Measurements from ENCODE around the gene ROR2. TPM values are rescaled to one million over a fixed set of nuclear protein-coding genes. Genes with fewer than 3 reads are reported as not detected.

The ROR2 gene
- total RNA-seq, 1 donor from 2014 or later, result 14.9 TPM

DNA sequence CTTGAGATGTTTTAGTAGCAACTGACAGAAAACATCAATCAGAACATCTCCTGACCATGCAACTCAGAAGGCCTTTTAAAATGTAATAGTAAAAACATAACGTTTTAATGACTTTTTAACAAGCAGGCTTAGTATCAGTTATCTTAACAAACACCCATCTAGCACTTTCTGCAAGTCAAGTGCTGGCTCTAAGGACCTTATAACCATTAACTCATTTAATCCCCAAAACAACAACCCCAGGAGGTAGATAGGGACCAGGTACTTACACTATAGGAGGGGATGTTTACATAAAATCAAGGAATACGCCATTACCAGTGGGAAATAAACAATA, 41.8 kb downstream of the ROR2 start:
- Mint-ChIP-seq H3K27me3 (ENCODE audit: low read depth) (no peaks in the 10 kb centered on the region), H3K27ac (ENCODE audit: unreplicated experiment) (no peak overlapping the region), H3K36me3 (ENCODE audit: low read depth) (no peaks in the 10 kb centered on the region), H3K4me1 (peaks cover 26% of the 10 kb centered on the region), H3K4me3 (no peak overlapping the region), H3K9me3 (no peaks in the 10 kb centered on the region)
- TF ChIP-seq, protein P1, sequence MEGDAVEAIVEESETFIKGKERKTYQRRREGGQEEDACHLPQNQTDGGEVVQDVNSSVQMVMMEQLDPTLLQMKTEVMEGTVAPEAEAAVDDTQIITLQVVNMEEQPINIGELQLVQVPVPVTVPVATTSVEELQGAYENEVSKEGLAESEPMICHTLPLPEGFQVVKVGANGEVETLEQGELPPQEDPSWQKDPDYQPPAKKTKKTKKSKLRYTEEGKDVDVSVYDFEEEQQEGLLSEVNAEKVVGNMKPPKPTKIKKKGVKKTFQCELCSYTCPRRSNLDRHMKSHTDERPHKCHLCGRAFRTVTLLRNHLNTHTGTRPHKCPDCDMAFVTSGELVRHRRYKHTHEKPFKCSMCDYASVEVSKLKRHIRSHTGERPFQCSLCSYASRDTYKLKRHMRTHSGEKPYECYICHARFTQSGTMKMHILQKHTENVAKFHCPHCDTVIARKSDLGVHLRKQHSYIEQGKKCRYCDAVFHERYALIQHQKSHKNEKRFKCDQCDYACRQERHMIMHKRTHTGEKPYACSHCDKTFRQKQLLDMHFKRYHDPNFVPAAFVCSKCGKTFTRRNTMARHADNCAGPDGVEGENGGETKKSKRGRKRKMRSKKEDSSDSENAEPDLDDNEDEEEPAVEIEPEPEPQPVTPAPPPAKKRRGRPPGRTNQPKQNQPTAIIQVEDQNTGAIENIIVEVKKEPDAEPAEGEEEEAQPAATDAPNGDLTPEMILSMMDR (conservative IDR thresholded peaks at IDR 0.05), result no peak
- DNase-seq (ENCODE audit: low read depth, low spot score), result no peak

DNA sequence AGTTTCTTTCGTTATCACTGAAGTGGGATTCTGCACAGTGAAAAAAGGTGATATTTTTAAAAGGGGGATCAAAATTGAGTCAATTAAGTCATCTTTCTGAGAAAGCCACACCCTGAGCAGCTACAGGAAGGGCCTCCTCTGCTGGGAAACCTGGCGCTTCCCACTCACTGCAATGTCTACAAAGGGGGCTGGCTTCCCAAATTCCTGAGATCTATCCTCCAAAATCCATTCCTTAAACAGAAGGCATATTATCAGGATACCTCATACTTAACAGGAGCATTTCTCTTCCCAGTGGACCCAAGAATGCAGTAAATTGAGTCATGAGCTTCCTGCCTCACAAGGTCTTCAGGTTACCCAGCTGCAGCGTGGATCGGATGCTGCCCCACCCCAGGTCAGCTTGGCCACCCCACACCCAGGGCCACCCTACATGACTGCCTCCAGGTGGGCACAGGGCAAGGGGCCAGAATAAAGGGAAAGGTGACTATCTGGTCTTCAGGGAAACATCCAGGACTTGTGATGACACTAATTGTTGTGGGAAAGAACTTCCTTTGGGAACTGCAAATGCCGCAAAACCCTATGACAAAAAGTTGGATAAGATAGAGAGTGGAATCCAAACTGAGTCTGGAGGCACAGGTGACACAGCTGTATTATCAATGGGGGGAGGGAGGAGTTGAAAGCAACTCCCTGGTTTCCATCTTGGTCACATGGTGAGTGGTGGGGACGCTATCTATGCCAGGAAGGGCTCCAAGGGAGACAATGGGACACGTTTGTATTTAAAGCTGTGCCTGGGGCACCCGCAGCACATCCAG, 42.3 kb downstream of the ROR2 start:
- no peak for DNase-seq (ENCODE audit: low read depth, low spot score)
- Mint-ChIP-seq H3K36me3 (ENCODE audit: low read depth) (no peaks in the 10 kb centered on the region), H3K4me1 (peaks cover 30% of the 10 kb centered on the region), H3K27me3 (ENCODE audit: low read depth) (no peaks in the 10 kb centered on the region), H3K9me3 (no peaks in the 10 kb centered on the region), H3K4me3 (no peak overlapping the region), H3K27ac (ENCODE audit: unreplicated experiment) (no peak overlapping the region)
- TF ChIP-seq, protein P1 (conservative IDR thresholded peaks at IDR 0.05), result no peak

DNA sequence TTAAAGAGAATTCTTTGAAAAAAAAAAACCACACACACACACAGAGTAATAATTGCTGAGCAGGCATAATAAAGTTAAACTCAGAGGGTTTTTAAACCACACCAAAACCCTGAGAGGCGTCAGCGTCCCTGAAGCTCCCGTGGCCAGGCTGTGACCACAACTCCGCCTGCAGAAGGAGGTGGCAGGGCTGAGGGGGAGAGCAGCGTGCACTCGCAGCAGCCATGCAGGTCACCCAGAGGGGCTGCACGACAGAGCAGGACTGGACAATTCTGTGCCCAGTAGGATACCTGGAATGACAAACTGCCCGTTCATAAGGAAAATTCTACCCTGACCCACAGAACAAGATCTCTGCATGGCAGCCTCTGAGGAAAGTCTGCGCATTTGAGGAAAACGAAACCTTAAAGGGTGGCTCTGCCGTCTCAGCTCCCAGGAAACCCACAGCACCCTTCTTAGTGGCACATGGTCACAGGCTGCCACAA, 44.0 kb downstream of the ROR2 start:
- H3K4me1 Mint-ChIP-seq, result peaks cover 44% of the 10 kb centered on the region
- H3K36me3 Mint-ChIP-seq (ENCODE audit: low read depth), result no peaks in the 10 kb centered on the region
- DNase-seq (ENCODE audit: low read depth, low spot score), result no peak
- no peak overlapping the region for H3K4me3 Mint-ChIP-seq
- no peak overlapping the region for H3K27ac Mint-ChIP-seq (ENCODE audit: unreplicated experiment)
- H3K27me3 Mint-ChIP-seq (ENCODE audit: low read depth), result no peaks in the 10 kb centered on the region
- TF ChIP-seq, protein P1 (conservative IDR thresholded peaks at IDR 0.05), result no peak
- no peaks in the 10 kb centered on the region for H3K9me3 Mint-ChIP-seq

DNA sequence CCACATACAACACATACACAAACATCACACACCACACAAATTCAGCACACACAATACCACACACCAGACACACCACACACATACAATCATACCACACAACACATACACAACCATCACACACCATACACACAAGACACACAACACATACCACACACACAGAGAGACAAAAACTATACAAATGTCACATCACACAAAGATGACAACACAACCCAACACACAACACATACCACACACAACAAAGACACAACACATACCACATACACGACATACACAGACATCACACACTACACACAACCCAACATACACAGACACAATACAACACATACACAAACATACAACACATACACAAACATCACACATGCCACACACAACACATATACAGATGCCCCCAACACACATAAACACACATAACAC, 44.8 kb downstream of the ROR2 start:
- no peak overlapping the region for H3K27ac Mint-ChIP-seq (ENCODE audit: unreplicated experiment)

DNA sequence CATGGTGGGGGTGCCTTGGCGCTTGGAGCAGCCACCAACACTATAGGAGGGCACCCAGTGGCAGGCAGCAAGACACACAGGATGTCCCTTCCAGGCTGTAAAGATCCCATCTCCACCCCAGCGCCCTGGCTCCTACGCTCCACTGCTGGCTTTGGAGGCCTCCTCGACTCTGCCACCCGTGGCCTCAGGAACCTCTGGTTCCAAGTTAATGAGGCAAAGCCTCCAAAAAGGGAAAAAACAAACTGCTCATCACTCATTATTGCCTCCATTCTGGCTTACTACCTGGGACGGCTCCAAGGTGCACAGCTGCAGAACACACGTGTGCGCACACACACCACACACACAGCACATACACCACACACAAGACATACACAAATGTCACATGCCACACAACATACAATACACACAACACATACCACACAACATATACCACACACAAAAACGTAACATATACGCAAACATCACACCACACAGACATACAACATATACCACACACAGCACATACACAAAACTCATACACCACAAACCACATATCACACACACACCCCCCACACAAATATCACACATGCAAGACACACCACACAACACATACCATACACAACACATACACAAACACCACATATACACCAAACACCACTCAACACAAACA, 45.3 kb downstream of the ROR2 start:
- H3K4me1 Mint-ChIP-seq, result peaks cover 56% of the 10 kb centered on the region
- TF ChIP-seq, protein P1 (conservative IDR thresholded peaks at IDR 0.05), result no peak

More for the DNA sequence above, 44.8 kb downstream of the ROR2 start:
- no peak for DNase-seq (ENCODE audit: low read depth, low spot score)
- peaks cover 52% of the 10 kb centered on the region for H3K4me1 Mint-ChIP-seq
- no peaks in the 10 kb centered on the region for H3K36me3 Mint-ChIP-seq (ENCODE audit: low read depth)
- no peaks in the 10 kb centered on the region for H3K27me3 Mint-ChIP-seq (ENCODE audit: low read depth)
- no peaks in the 10 kb centered on the region for H3K9me3 Mint-ChIP-seq
- no peak overlapping the region for H3K4me3 Mint-ChIP-seq
- TF ChIP-seq, protein P1 (conservative IDR thresholded peaks at IDR 0.05), result no peak

More for the DNA sequence above, 45.3 kb downstream of the ROR2 start:
- Mint-ChIP-seq H3K27me3 (ENCODE audit: low read depth) (no peaks in the 10 kb centered on the region), H3K27ac (ENCODE audit: unreplicated experiment) (no peak overlapping the region), H3K9me3 (no peaks in the 10 kb centered on the region), H3K4me3 (no peak overlapping the region), H3K36me3 (ENCODE audit: low read depth) (no peaks in the 10 kb centered on the region)
- no peak for DNase-seq (ENCODE audit: low read depth, low spot score)

All from neural crest cell (in vitro differentiated cells).